HEK293 (cell line): ENCODE measurements around the gene CUL3.

Experiments
- CTCF ChIA-PET: fragments of 350-600 bp; formaldehyde crosslinking; extraction: SDS; loops from one replicate; lab custom pipeline; 2021; ENCODE audit warnings: antibody characterized with exemption; lab: Yijun Ruan, JAX
- POLR2A ChIA-PET: fragments of 300-600 bp; formaldehyde crosslinking; extraction: SDS; loops from one replicate; lab custom pipeline; 2020; ENCODE audit warnings: antibody characterized with exemption, inconsistent platforms; lab: Yijun Ruan, JAX
- H3K27ac ChIP-seq: fragments of 200-500 bp; sonication (Bioruptor generic); 2 replicates; pipeline ENCODE4 v1.5.1; 2014; ENCODE audit warnings: low read depth, low read length, control low read depth, inconsistent platforms; ENCODE audit errors: extremely low read depth
- H3K36me3 ChIP-seq, 2 experiments: fragments of 200-500 bp in 1 of 2; sonication (Bioruptor generic) in 1 of 2; 1 replicate in 1 of 2; 2 replicates in 1 of 2; pipeline ENCODE4 v1.5.1; 2014 to 2017; ENCODE audit warnings: inconsistent platforms in 2 of 2, low read length in 2 of 2; ENCODE audit not compliant: control insufficient read depth in 2 of 2, insufficient read depth in 1 of 2
- H3K4me1 ChIP-seq: fragments of 200-500 bp; sonication (Bioruptor generic); 2 replicates; pipeline ENCODE4 v1.5.1; 2014; ENCODE audit warnings: mild to moderate bottlenecking, low read length, inconsistent platforms; ENCODE audit not compliant: control insufficient read depth, insufficient read depth
- H3K4me3 ChIP-seq: 2 replicates; pipeline ENCODE4 v1.5.1; 2011; ENCODE audit warnings: low read depth, mild to moderate bottlenecking, control low read depth, low read length, moderate library complexity
- H3K9me3 ChIP-seq: fragments of 200-500 bp; sonication (Bioruptor generic); 2 replicates; pipeline ENCODE4 v1.5.1; 2014; ENCODE audit warnings: low read depth, low read length, inconsistent platforms; ENCODE audit not compliant: control insufficient read depth, insufficient read depth
- FEZF1 ChIP-seq: fragments of 450-650 bp; formaldehyde crosslinking; IDR thresholded peaks from 2 replicates; pipeline ENCODE4 v1.5.1; 2016; ENCODE audit warnings: missing biosample characterization, missing genetic modification characterization
- GLIS2 ChIP-seq: fragments of 450-650 bp; formaldehyde crosslinking; IDR thresholded peaks from 2 replicates; pipeline ENCODE4 v1.5.1; 2016; ENCODE audit warnings: missing biosample characterization, missing genetic modification characterization
- INSM2 ChIP-seq: fragments of 450-650 bp; formaldehyde crosslinking; IDR thresholded peaks from 2 replicates; pipeline ENCODE4 v1.5.1; 2016; ENCODE audit warnings: missing biosample characterization, missing genetic modification characterization
- KLF17 ChIP-seq: fragments of 450-650 bp; formaldehyde crosslinking; IDR thresholded peaks from 2 replicates; pipeline ENCODE4 v1.5.1; 2016; ENCODE audit warnings: missing biosample characterization, missing genetic modification characterization
- MEIS1 ChIP-seq: sonication (generic); formaldehyde crosslinking; IDR thresholded peaks from 2 replicates; pipeline ENCODE4 v1.8.1; 2022; ENCODE audit warnings: missing genetic modification reagents, mild to moderate bottlenecking, borderline replicate concordance
- YY1 ChIP-seq: fragments of 450-650 bp; formaldehyde crosslinking; IDR thresholded peaks from 2 replicates; pipeline ENCODE4 v1.5.1; 2018; ENCODE audit warnings: missing biosample characterization, missing genetic modification characterization
- ZBTB48 ChIP-seq: fragments of 450-650 bp; formaldehyde crosslinking; IDR thresholded peaks from 2 replicates; pipeline ENCODE4 v1.5.1; 2016; ENCODE audit warnings: missing biosample characterization, missing genetic modification characterization
- ZBTB8A ChIP-seq: fragments of 450-650 bp; formaldehyde crosslinking; IDR thresholded peaks from 2 replicates; pipeline ENCODE4 v1.5.1; 2016; ENCODE audit warnings: missing biosample characterization, missing genetic modification characterization
- ZEB2 ChIP-seq: fragments of 450-650 bp; formaldehyde crosslinking; IDR thresholded peaks from 2 replicates; pipeline ENCODE4 v1.5.1; 2016; ENCODE audit warnings: missing biosample characterization, missing genetic modification characterization
- ZNF114 ChIP-seq: fragments of 450-650 bp; formaldehyde crosslinking; IDR thresholded peaks from 2 replicates; pipeline ENCODE4 v1.5.0; 2017; ENCODE audit warnings: missing biosample characterization, missing genetic modification characterization
- ZNF148 ChIP-seq: fragments of 450-650 bp; formaldehyde crosslinking; IDR thresholded peaks from 2 replicates; pipeline ENCODE4 v1.5.0; 2017; ENCODE audit warnings: missing biosample characterization, missing genetic modification characterization, borderline replicate concordance
- ZNF184 ChIP-seq: fragments of 450-650 bp; IDR thresholded peaks from 2 replicates; pipeline ENCODE4 v1.5.1; 2018; ENCODE audit warnings: missing biosample characterization, mild to moderate bottlenecking, missing genetic modification characterization
- ZNF221 ChIP-seq: fragments of 450-650 bp; formaldehyde crosslinking; IDR thresholded peaks from 2 replicates; pipeline ENCODE4 v1.5.1; 2017; ENCODE audit warnings: missing biosample characterization, missing genetic modification characterization, borderline replicate concordance
- ZNF24 ChIP-seq: fragments of 450-650 bp; formaldehyde crosslinking; IDR thresholded peaks from 2 replicates; pipeline ENCODE4 v1.5.1; 2016; ENCODE audit warnings: missing biosample characterization, missing genetic modification characterization
- ZNF266 ChIP-seq: fragments of 450-650 bp; formaldehyde crosslinking; IDR thresholded peaks from 2 replicates; pipeline ENCODE4 v1.5.1; 2016; ENCODE audit warnings: missing biosample characterization, missing genetic modification characterization, low read depth
- ZNF404 ChIP-seq: fragments of 450-650 bp; formaldehyde crosslinking; IDR thresholded peaks from 2 replicates; pipeline ENCODE4 v1.5.1; 2017; ENCODE audit warnings: missing biosample characterization, missing genetic modification characterization
- ZNF416 ChIP-seq: fragments of 450-650 bp; formaldehyde crosslinking; IDR thresholded peaks from 2 replicates; pipeline ENCODE4 v1.5.1; 2016; ENCODE audit warnings: missing biosample characterization, missing genetic modification characterization
- ZNF449 ChIP-seq: fragments of 450-650 bp; formaldehyde crosslinking; IDR thresholded peaks from 2 replicates; pipeline ENCODE4 v1.5.1; 2017; ENCODE audit warnings: missing biosample characterization, mild to moderate bottlenecking, missing genetic modification characterization, moderate library complexity
- ZNF571 ChIP-seq: fragments of 450-650 bp; formaldehyde crosslinking; IDR thresholded peaks from 2 replicates; pipeline ENCODE4 v1.5.0; 2017; ENCODE audit warnings: missing biosample characterization, missing genetic modification characterization
- ZSCAN4 ChIP-seq: fragments of 450-650 bp; formaldehyde crosslinking; IDR thresholded peaks from 2 replicates; pipeline ENCODE4 v1.5.1; 2017; ENCODE audit warnings: missing biosample characterization, missing genetic modification characterization

CUL3 gene

GRCh38 chr2:224538561-224539138 lies 46.5 kb downstream of the CUL3 start (continued):
- no peak for TF ChIP-seq ZNF148
- no peak for TF ChIP-seq MEIS1 (CRISPR knock-in tag)
- no peak for TF ChIP-seq KLF17 (tag by site-specific recombination)
- no peak for TF ChIP-seq ZNF416 (tag by site-specific recombination)
- no peak for TF ChIP-seq GLIS2 (tag by site-specific recombination)
- no peak for TF ChIP-seq ZNF571 (tag by site-specific recombination)
- no peak for TF ChIP-seq ZNF221 (tag by site-specific recombination)
- TF ChIP-seq ZNF184 (tag by site-specific recombination): no peak
- TF ChIP-seq, all 188 proteins: peak for 0

GRCh38 chr2:224532931-224533330 lies 52.2 kb downstream of the CUL3 start:
- Histone ChIP-seq H3K27ac (no peak overlapping the region), H3K4me1 (no peaks in the 10 kb centered on the region), H3K4me3 (no peak overlapping the region), H3K9me3 (no peaks in the 10 kb centered on the region), H3K36me3 (peaks cover 4 to 27% of the 10 kb centered on the region in 2 experiments)
- TF ChIP-seq ZNF416 (tag by site-specific recombination) (no peak), FEZF1 (tag by site-specific recombination) (no peak), ZNF449 (no peak), YY1 (tag by site-specific recombination) (no peak), ZNF24 (tag by site-specific recombination) (no peak), ZNF404 (tag by site-specific recombination) (no peak), ZNF266 (no peak), INSM2 (no peak), ZBTB48 (tag by site-specific recombination) (no peak), ZSCAN4 (tag by site-specific recombination) (no peak), ZBTB8A (tag by site-specific recombination) (no peak), ZEB2 (tag by site-specific recombination) (no peak), ZNF114 (no peak)
- POLR2A ChIA-PET: no interaction called here
- CTCF ChIA-PET: no interaction called here
